NK-92 (cell line): ENCODE data around the gene OLA1.

Experiments used
- DNase-seq: peaks from one replicate; lab custom pipeline; 2025; ENCODE audit not compliant: unreplicated experiment; lab: John Stamatoyannopoulos, UW

The OLA1 gene

GRCh38 chr2:174039551-174040416 is 208.5 kb downstream of the OLA1 start:
- no peak for DNase-seq

- no peak for DNase-seq
Measured at GRCh38 chr2:174038462-174038861, 209.9 kb downstream of the OLA1 start.

GRCh38 chr2:174036825-174037224 is 211.5 kb downstream of the OLA1 start:
- DNase-seq: no peak

- no peak for DNase-seq
Measured at GRCh38 chr2:174035981-174036742, 212.2 kb downstream of the OLA1 start.

- DNase-seq: no peak
Measured at GRCh38 chr2:174035117-174035635, 213.2 kb downstream of the OLA1 start.

GRCh38 chr2:174033163-174033550 is 215.2 kb downstream of the OLA1 start:
- DNase-seq: no peak

GRCh38 chr2:174031226-174031625 is 217.1 kb downstream of the OLA1 start:
- DNase-seq: no peak

- no peak for DNase-seq
Measured at GRCh38 chr2:174028935-174029334, 219.4 kb downstream of the OLA1 start.

- DNase-seq: no peak
Measured at GRCh38 chr2:174027956-174028355, 220.4 kb downstream of the OLA1 start.

GRCh38 chr2:174026122-174026845 is 222.0 kb downstream of the OLA1 start:
- DNase-seq: no peak

GRCh38 chr2:174025271-174026121 is 222.8 kb downstream of the OLA1 start:
- DNase-seq: no peak

GRCh38 chr2:174024524-174025270 is 223.6 kb downstream of the OLA1 start:
- no peak for DNase-seq

GRCh38 chr2:174023591-174024523 is 224.5 kb downstream of the OLA1 start:
- DNase-seq: no peak
